ENCODE measurements around the gene DBF4.
A peak's percentile ranks its signal among the peaks of the same experiment; 100 is the strongest.
"Not testable (repeated sequence)": the region's sequence is repeated elsewhere in the genome, so short reads cannot be mapped to it uniquely, and the experiment has no call there.

The DBF4 gene, protein sequence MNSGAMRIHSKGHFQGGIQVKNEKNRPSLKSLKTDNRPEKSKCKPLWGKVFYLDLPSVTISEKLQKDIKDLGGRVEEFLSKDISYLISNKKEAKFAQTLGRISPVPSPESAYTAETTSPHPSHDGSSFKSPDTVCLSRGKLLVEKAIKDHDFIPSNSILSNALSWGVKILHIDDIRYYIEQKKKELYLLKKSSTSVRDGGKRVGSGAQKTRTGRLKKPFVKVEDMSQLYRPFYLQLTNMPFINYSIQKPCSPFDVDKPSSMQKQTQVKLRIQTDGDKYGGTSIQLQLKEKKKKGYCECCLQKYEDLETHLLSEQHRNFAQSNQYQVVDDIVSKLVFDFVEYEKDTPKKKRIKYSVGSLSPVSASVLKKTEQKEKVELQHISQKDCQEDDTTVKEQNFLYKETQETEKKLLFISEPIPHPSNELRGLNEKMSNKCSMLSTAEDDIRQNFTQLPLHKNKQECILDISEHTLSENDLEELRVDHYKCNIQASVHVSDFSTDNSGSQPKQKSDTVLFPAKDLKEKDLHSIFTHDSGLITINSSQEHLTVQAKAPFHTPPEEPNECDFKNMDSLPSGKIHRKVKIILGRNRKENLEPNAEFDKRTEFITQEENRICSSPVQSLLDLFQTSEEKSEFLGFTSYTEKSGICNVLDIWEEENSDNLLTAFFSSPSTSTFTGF

DNA sequence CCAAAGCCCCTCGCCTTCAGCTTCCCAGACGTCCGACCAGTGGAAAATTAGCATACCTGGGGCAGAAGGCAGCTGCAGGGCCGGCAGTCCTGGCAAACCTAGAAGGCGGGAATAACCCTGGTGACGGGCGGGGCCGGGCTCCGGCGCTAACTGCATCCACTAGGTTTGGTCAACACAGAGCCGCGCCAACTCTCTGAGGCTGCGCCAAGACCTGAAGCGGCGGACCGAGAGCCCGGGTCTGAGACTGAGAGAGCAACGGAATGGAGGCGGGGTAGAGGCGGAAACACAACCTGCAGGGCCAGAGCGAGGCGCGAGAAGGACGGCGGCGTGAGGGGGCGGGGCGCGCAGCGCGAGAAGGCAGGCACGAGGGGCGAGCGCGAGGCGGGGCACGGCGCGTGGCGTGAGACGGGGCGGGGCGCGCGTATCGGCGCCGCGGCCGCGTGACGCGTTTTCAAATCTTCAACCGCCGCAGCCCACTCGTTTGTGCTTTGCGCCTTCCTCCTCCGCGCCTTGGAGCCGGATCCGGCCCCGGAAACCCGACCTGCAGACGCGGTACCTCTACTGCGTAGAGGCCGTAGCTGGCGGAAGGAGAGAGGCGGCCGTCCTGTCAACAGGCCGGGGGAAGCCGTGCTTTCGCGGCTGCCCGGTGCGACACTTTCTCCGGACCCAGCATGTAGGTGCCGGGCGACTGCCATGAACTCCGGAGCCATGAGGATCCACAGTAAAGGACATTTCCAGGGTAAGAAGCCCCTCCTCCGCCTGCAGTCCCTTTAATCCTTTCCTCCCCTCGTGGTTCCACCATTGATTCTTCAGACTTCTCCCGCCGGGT, at the start of gene DBF4, which contains the start of gene SLC25A40:
DBF4 (plus strand) TSS at position 454 of the 829 bp plus-strand sequence; CDS start at position 694, 240 bp downstream.
SLC25A40 (minus strand) TSS at position 321 of the 829 bp plus-strand sequence. CDS start 17,633 bp downstream, outside the sequence.
- no peak for TF ChIP-seq CTCF (IDR thresholded peaks at IDR 0.05; ENCODE audit: low read depth, low read length, missing control alignments)
- H3K4me3 ChIP-seq (replicated peaks; ENCODE audit: low read depth, low read length), result peak within 1 kb of the TSS; percentile 90
- DNase-seq (ENCODE audit: extremely low read depth, low read depth), result peak; percentile 78

- not testable (repeated sequence) for DNase-seq (ENCODE audit: extremely low read depth, low read depth); H3K4me3 ChIP-seq (replicated peaks; ENCODE audit: low read depth, low read length)
These were observed 47.9 kb upstream of the DBF4 start for GRCh38 chr7:87828383-87828782.

- H3K4me3 ChIP-seq (replicated peaks; ENCODE audit: low read depth, low read length), result no peak overlapping the region
- TF ChIP-seq CTCF (IDR thresholded peaks at IDR 0.05; ENCODE audit: low read depth, low read length, missing control alignments), result no peak
- no peak for DNase-seq (ENCODE audit: extremely low read depth, low read depth)
These were observed 45.2 kb upstream of the DBF4 start for GRCh38 chr7:87831097-87831496.

DNA sequence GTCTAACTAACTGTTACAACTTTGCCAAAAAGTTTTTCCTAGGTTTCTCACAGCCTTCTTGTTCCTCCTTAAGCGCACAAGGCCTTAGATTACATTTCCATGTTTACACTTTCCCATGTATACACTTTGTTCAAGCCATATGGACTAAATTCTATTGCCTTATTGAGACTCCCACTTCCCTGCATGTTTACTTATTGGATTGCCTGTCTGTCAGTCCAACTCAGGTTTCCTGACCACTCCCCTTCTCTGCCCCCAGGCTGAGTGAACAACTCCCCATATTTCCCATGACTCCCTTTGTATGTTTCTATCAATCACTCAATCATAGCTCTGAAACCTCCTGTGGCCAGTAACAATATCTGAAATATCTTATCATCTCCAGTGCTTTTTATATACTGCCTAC, 43.2 kb upstream of the DBF4 start:
- DNase-seq (ENCODE audit: extremely low read depth, low read depth), result no peak
- TF ChIP-seq CTCF (IDR thresholded peaks at IDR 0.05; ENCODE audit: low read depth, low read length, missing control alignments), result no peak
- H3K4me3 ChIP-seq (replicated peaks; ENCODE audit: low read depth, low read length), result no peak overlapping the region

GRCh38 chr7:87837597-87837996, 38.7 kb upstream of the DBF4 start:
- no peak for DNase-seq (ENCODE audit: extremely low read depth, low read depth)
- no peak for TF ChIP-seq CTCF (IDR thresholded peaks at IDR 0.05; ENCODE audit: low read depth, low read length, missing control alignments)
- no peak overlapping the region for H3K4me3 ChIP-seq (replicated peaks; ENCODE audit: low read depth, low read length)

GRCh38 chr7:87850836-87851593, 25.3 kb upstream of the DBF4 start:
- H3K4me3 ChIP-seq (replicated peaks; ENCODE audit: low read depth, low read length), result no peak overlapping the region
- no peak for TF ChIP-seq CTCF (IDR thresholded peaks at IDR 0.05; ENCODE audit: low read depth, low read length, missing control alignments)
- no peak for DNase-seq (ENCODE audit: extremely low read depth, low read depth)
